ENCODE results near the gene C14orf132.
A peak's percentile ranks its signal among the peaks of the same experiment; 100 is the strongest.

The C14orf132 gene

GRCh38 chr14:96084796-96085195 is 45.6 kb downstream of the C14orf132 start:
- DNase-seq = no peak

GRCh38 chr14:96085369-96085768 is 46.2 kb downstream of the C14orf132 start:
- DNase-seq = no peak

- DNase-seq = no peak
Observed at GRCh38 chr14:96086032-96086431, 46.9 kb downstream of the C14orf132 start.

- DNase-seq = no peak
Observed at GRCh38 chr14:96086574-96087077, 47.5 kb downstream of the C14orf132 start.

- DNase-seq = no peak
Observed at GRCh38 chr14:96088074-96088473, 48.9 kb downstream of the C14orf132 start.

GRCh38 chr14:96088481-96088880 is 49.3 kb downstream of the C14orf132 start:
- DNase-seq = no peak

GRCh38 chr14:96088911-96089310 is 49.7 kb downstream of the C14orf132 start:
- no peak for DNase-seq

GRCh38 chr14:96089401-96089800 is 50.2 kb downstream of the C14orf132 start:
- no peak for DNase-seq

GRCh38 chr14:96090441-96091148 is 51.4 kb downstream of the C14orf132 start:
- DNase-seq = peak; percentile 69

GRCh38 chr14:96091149-96091693 is 52.1 kb downstream of the C14orf132 start:
- no peak for DNase-seq

- peak; percentile 30 for DNase-seq
Observed at GRCh38 chr14:96091941-96092411, 52.8 kb downstream of the C14orf132 start.

GRCh38 chr14:96092936-96093335 is 53.8 kb downstream of the C14orf132 start:
- DNase-seq = no peak

GRCh38 chr14:96094211-96094610 is 55.0 kb downstream of the C14orf132 start:
- no peak for DNase-seq

GRCh38 chr14:96094656-96095055 is 55.5 kb downstream of the C14orf132 start:
- DNase-seq = no peak

- no peak for DNase-seq
Observed at GRCh38 chr14:96095058-96095457, 55.9 kb downstream of the C14orf132 start.

GRCh38 chr14:96095581-96096476 is 56.7 kb downstream of the C14orf132 start:
- peak; percentile 75 for DNase-seq

- peak; percentile 47 for DNase-seq
Observed at GRCh38 chr14:96096639-96097610, 57.8 kb downstream of the C14orf132 start.

GRCh38 chr14:96097752-96098151 is 58.6 kb downstream of the C14orf132 start:
- peak; percentile 12 for DNase-seq

GRCh38 chr14:96098309-96098998 is 59.3 kb downstream of the C14orf132 start:
- DNase-seq = peak; percentile 66

GRCh38 chr14:96098999-96099335 is 59.8 kb downstream of the C14orf132 start:
- no peak for DNase-seq

All from retina (tissue), 1 donor.